OCI-LY7 (cell line): ENCODE results near the gene TMEM87A.

Experiments used
- EZH2phosphoT487 ChIP-seq: fragments of 200-600 bp; sonication (generic); IDR thresholded peaks from 2 replicates; pipeline ENCODE4 v1.6.1; 2018; ENCODE audit warnings: low read depth, borderline replicate concordance, mild to moderate bottlenecking, mixed run types, antibody characterized with exemption, low read length, moderate library complexity, mixed read lengths
- TF ChIP-seq, protein P1 (sequence below): fragments of 200-600 bp; sonication (generic); conservative IDR thresholded peaks from 2 replicates; pipeline ENCODE4 v1.5.1; 2014; ENCODE audit warnings: mild to moderate bottlenecking, antibody characterized with exemption, low read length, moderate library complexity, mixed read lengths

DNA sequence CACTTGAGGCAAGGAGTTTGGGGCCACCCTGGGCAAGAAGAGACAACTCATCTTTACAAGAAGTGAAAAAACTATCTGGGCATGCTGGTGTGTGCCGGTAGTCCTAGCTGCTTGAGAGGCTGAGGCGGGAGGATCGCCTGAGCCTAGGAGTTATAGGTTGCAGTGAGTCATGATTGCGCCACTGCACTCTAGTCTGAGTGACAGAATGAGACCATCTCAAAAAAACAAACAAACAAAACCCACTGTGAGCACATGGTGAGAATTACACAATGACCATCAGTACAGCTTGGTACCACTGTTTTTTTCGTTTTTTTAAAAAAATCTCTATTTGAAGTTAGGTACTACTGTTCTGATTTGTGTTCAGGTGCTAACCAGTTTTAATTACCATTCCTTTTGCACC is 78.7 kb downstream of the TMEM87A start:
- TF ChIP-seq, protein P1, sequence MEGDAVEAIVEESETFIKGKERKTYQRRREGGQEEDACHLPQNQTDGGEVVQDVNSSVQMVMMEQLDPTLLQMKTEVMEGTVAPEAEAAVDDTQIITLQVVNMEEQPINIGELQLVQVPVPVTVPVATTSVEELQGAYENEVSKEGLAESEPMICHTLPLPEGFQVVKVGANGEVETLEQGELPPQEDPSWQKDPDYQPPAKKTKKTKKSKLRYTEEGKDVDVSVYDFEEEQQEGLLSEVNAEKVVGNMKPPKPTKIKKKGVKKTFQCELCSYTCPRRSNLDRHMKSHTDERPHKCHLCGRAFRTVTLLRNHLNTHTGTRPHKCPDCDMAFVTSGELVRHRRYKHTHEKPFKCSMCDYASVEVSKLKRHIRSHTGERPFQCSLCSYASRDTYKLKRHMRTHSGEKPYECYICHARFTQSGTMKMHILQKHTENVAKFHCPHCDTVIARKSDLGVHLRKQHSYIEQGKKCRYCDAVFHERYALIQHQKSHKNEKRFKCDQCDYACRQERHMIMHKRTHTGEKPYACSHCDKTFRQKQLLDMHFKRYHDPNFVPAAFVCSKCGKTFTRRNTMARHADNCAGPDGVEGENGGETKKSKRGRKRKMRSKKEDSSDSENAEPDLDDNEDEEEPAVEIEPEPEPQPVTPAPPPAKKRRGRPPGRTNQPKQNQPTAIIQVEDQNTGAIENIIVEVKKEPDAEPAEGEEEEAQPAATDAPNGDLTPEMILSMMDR = no peak
- no peak for TF ChIP-seq EZH2phosphoT487
